Spleen (tissue), 7 donors: Measurements from ENCODE around the gene JOSD1.

Source experiments
- POLR2A ChIP-seq, 3 donors: fragments of 450-650 bp; IDR thresholded peaks; one replicate each; pipeline ENCODE4 v1.5.1; 2017; ENCODE audit warnings: antibody characterized with exemption in 3 of 3, mild to moderate bottlenecking in 1 of 3
- POLR2AphosphoS5 ChIP-seq, 3 donors: sonication (generic); formaldehyde crosslinking; IDR thresholded peaks; one replicate each; pipeline ENCODE4 v1.5.1; 2017; ENCODE audit warnings: antibody characterized with exemption in 3 of 3
- TF ChIP-seq, protein P1 (sequence below), 11 experiments: fragments of 200-600 bp in 7 of 11; fragments of 450-650 bp in 4 of 11; sonication (generic) in 4 of 11; IDR thresholded peaks in 8 of 11; conservative IDR thresholded peaks in 3 of 11; 1 replicate in 7 of 11; 2 replicates in 4 of 11; pipeline versions ENCODE4 v1.4.0 to v1.8.0; 2016 to 2021; ENCODE audit warnings: antibody characterized with exemption in 11 of 11, inconsistent platforms in 4 of 11, mild to moderate bottlenecking in 1 of 11
- donor health status: DM: no; HTN: no; CAD: no; lungs with moderate emphysema.
- donor health status: DM: no; HTN: no; CAD: no.
- donor health status: DM: no; HTN: no; CAD: no.

DNA sequence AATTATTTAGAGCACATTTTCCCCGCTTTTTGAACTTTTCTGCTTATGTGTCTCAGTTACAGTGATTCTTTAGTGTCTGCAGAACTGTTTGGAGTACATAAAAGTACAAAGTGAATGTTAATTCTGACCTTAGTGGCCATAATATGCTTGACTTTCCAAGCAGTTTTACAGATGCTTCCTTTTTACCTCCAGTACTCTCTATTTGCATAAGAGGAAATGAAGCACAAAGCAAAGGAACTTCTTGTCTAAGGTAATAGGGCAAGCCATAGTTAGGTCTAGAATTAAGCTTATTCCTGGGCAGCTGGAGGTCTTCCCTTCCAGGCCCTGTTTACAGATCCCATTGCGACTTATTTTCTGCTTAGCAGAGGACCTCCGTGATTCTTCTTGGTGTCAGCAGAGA, 8.6 kb upstream of the JOSD1 start:
- TF ChIP-seq, protein P1, sequence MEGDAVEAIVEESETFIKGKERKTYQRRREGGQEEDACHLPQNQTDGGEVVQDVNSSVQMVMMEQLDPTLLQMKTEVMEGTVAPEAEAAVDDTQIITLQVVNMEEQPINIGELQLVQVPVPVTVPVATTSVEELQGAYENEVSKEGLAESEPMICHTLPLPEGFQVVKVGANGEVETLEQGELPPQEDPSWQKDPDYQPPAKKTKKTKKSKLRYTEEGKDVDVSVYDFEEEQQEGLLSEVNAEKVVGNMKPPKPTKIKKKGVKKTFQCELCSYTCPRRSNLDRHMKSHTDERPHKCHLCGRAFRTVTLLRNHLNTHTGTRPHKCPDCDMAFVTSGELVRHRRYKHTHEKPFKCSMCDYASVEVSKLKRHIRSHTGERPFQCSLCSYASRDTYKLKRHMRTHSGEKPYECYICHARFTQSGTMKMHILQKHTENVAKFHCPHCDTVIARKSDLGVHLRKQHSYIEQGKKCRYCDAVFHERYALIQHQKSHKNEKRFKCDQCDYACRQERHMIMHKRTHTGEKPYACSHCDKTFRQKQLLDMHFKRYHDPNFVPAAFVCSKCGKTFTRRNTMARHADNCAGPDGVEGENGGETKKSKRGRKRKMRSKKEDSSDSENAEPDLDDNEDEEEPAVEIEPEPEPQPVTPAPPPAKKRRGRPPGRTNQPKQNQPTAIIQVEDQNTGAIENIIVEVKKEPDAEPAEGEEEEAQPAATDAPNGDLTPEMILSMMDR (IDR thresholded peaks at IDR 0.05 in 8 of 11, conservative IDR thresholded peaks at IDR 0.05 in 3 of 11): no peak
- no peak for TF ChIP-seq POLR2A (IDR thresholded peaks at IDR 0.05)
- TF ChIP-seq POLR2AphosphoS5 (IDR thresholded peaks at IDR 0.05): no peak
